Thoracic aorta (tissue), 2 donors: ENCODE data around the gene ANXA2R. TPM values are rescaled to one million over a fixed set of nuclear protein-coding genes. Genes with fewer than 3 reads are reported as not detected.

ENCODE experiments used
- ATAC-seq: fragments of 150-250 bp; one replicate; pipeline ENCODE4 v1.8.0; 2017; ENCODE audit warnings: low read depth; ENCODE audit not compliant: insufficient number of reproducible peaks, low FRiP score
- DNase-seq: peaks from one replicate; pipeline ENCODE4 v3.0.0-alpha.2; 2020; ENCODE audit warnings: low spot score
- H3K27ac ChIP-seq, 2 donors: fragments of 200-600 bp; sonication (generic); 1 replicate in 1 of 2; 2 replicates in 1 of 2; pipeline ENCODE4 v1.5.1; 2016; ENCODE audit warnings: mild to moderate bottlenecking in 2 of 2, moderate library complexity in 2 of 2
- H3K27me3 ChIP-seq: fragments of 200-600 bp; sonication (generic); replicated peaks from 2 replicates; pipeline ENCODE4 v1.6.0; 2016; ENCODE audit warnings: mild to moderate bottlenecking; ENCODE audit not compliant: insufficient read depth
- H3K36me3 ChIP-seq: fragments of 200-600 bp; sonication (generic); one replicate; pipeline ENCODE4 v1.5.1; 2016
- H3K4me1 ChIP-seq, 2 donors: fragments of 200-600 bp; sonication (generic); 1 replicate in 1 of 2; 2 replicates in 1 of 2; pipeline versions ENCODE4 v1.5.1 to v1.6.0; 2016; ENCODE audit warnings: low read depth in 2 of 2, mild to moderate bottlenecking in 1 of 2; ENCODE audit not compliant: control insufficient read depth in 1 of 2
- H3K4me3 ChIP-seq: fragments of 200-600 bp; sonication (generic); 2 replicates; pipeline ENCODE4 v1.5.1; 2016; ENCODE audit warnings: mild to moderate bottlenecking
- H3K9me3 ChIP-seq: fragments of 200-600 bp; sonication (generic); 2 replicates; pipeline ENCODE4 v1.5.1; 2016
- total RNA-seq, 2 donors: library from RNA; depleted of rRNA; stranded (reverse); fragments of >200 nt; gene quantifications; one replicate each; pipeline versions ENCODE4 v1.1.0 to v1.2.3, GENCODE V29; 2016
- TF ChIP-seq, protein P1 (sequence below): fragments of 200-600 bp; sonication (generic); IDR thresholded peaks from one replicate; pipeline ENCODE4 v1.5.1; 2019; ENCODE audit warnings: antibody characterized with exemption

Gene ANXA2R
- total RNA-seq, 2 donors from 2014 or later, result 3.2 to 5.3 TPM

DNA sequence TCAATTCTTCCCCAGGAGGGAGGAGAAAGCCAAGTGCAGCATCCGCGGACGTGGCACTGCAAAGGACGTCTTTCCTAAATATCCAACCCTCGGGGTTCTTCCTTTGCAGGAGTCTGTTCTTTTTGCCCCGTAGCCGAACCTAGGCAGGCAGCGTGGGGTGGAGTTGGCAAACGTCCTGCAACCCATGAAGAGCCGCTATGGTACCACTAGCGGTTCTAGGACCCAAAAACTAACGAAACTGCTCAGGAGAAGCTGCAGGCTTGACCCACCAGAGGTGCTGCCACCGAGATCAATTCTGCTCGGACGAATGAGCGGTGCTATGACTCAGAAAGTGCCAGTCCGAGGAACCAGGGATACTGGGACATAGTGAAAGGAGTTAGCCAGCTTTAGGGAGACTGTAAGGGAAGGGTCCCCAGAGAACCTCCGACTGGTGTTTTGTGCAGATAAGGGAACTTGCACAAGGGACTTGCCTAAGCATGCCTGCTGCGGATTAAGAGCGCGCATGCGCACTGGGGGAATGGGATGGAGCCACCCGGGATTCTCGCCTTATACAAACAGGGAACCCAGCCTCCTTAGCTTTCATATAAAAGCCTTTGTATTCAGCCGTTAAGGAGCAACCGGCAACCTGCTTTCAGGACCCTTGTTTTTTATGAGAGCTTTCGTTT lies 32.7 kb downstream of the ANXA2R start:
- H3K4me1 ChIP-seq, result peaks cover 0 to 12% of the 10 kb centered on the region in 2 donors
- no peaks in the 10 kb centered on the region for H3K36me3 ChIP-seq
- ATAC-seq (peak; percentile 10), DNase-seq (no peak)
- H3K27me3 ChIP-seq, result peaks cover 3% of the 10 kb centered on the region
- H3K9me3 ChIP-seq, result no peaks in the 10 kb centered on the region
- H3K27ac ChIP-seq, result peak overlapping the region; percentile 70 to 88
- H3K4me3 ChIP-seq, result peak overlapping the region; percentile 73
- TF ChIP-seq, protein P1, sequence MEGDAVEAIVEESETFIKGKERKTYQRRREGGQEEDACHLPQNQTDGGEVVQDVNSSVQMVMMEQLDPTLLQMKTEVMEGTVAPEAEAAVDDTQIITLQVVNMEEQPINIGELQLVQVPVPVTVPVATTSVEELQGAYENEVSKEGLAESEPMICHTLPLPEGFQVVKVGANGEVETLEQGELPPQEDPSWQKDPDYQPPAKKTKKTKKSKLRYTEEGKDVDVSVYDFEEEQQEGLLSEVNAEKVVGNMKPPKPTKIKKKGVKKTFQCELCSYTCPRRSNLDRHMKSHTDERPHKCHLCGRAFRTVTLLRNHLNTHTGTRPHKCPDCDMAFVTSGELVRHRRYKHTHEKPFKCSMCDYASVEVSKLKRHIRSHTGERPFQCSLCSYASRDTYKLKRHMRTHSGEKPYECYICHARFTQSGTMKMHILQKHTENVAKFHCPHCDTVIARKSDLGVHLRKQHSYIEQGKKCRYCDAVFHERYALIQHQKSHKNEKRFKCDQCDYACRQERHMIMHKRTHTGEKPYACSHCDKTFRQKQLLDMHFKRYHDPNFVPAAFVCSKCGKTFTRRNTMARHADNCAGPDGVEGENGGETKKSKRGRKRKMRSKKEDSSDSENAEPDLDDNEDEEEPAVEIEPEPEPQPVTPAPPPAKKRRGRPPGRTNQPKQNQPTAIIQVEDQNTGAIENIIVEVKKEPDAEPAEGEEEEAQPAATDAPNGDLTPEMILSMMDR, result no peak

DNA sequence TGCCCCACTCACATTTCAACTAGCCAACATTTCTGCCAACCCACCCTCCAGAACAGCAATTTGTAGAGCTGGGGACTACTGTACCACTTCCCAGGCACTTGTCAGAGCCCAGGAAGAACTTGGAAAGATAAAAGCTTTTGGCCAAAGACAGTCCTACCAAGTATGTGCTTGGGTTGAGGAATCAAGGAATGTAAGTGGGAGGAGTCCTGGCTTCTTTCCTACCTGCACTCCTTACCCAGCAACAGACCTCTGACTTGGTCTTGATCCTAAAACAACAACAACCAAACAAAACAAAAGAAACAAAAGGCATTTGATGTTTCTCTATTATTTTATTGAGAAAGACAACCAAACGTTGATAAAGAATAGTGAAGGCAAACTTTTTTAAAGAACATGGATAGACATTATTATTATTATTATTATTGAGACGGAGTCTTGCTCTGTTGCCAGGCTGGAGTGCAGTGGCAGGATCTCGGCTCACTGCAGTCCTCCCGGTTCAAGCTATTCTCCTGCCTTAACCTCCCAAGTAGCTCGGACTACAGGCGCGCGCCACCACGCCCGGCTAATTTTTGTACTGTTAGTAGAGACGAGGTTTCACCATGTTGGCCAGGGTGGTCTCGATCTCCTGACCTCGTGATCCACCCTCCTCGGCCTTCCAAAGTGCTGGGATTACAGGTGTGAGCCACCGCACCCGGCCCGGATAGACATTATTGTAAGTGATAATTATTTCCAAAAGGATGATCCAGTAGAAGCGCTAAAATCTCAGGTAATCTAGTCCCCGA lies 33.5 kb downstream of the ANXA2R start:
- no peak for DNase-seq
- peaks cover 0 to 12% of the 10 kb centered on the region in 2 donors for H3K4me1 ChIP-seq
- peak overlapping the region; percentile 73 for H3K4me3 ChIP-seq
- ATAC-seq, result no peak
- no peaks in the 10 kb centered on the region for H3K36me3 ChIP-seq
- H3K27ac ChIP-seq, result peak overlapping the region; percentile 70 to 88
- peaks cover 4% of the 10 kb centered on the region for H3K27me3 ChIP-seq
- no peaks in the 10 kb centered on the region for H3K9me3 ChIP-seq
- TF ChIP-seq, protein P1, result no peak

DNA sequence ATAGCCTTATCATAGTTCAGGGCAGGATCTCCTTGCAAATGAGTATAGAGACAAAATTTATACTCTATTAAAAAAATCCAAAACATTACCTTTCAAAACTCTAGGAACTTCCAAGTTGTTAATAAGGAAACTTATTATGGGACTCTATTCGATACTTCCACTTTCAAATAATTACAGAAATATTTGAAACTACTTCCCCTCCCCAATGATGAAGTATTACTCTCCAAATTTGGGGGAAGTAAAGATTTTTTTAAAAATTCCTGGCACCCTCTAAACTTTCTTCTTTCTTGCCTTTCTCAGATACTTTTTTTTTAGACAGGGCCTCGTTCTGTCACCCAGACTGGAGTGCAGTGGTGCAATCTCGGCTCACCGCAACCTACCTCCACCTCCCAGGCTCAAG lies 35.1 kb downstream of the ANXA2R start:
- Histone ChIP-seq H3K36me3 (no peaks in the 10 kb centered on the region), H3K4me1 (peaks cover 0 to 18% of the 10 kb centered on the region in 2 donors), H3K4me3 (no peak overlapping the region), H3K27ac (no peak overlapping the region), H3K27me3 (peaks cover 13% of the 10 kb centered on the region), H3K9me3 (no peaks in the 10 kb centered on the region)
- TF ChIP-seq, protein P1, result no peak
- ATAC-seq, result no peak
- no peak for DNase-seq

DNA sequence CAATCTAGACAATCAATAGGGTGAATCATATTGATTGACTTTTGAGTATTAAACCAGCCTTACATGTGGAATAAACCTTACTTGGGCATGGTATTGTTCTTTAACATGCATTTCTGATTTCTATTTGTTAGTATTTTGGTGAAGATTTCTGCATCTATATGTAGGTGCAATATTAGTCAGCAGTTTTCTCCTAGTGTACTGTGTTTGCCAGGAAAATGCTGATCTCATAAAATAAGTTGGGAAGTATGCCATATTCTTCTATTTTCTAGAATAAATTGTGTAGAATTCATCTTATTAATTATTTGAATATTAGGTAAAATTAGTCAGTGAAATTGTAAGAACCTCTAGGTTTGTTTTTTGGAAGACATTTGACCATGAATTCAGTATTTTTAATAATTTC lies 38.4 kb downstream of the ANXA2R start:
- DNase-seq (no peak), ATAC-seq (no peak)
- peaks cover 13% of the 10 kb centered on the region for H3K27me3 ChIP-seq

DNA sequence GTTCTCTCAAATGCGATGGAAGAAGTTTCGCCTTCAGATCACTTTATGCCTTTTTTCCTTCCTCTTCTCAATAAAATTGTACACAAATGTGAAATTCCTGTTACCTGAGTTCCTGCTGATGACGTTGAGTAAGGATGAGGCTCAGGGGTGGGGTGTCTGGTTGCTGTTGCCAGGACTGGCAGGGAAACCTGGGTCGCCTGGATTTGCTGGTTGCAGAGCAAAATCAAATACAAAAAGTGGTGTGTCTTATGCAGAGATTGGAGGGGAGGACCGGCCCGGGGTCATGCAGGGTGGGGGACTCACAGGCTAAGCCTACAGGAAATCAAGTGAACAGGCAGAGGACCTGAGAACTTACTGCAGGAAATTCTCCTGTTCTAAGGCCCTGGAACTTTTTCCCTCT lies 39.2 kb downstream of the ANXA2R start:
- no peaks in the 10 kb centered on the region for H3K36me3 ChIP-seq
- H3K27me3 ChIP-seq, result peaks cover 13% of the 10 kb centered on the region
- DNase-seq (no peak), ATAC-seq (no peak)
- TF ChIP-seq, protein P1, result no peak
- no peak overlapping the region for H3K4me3 ChIP-seq
- no peaks in the 10 kb centered on the region for H3K9me3 ChIP-seq
- peaks cover 0 to 8% of the 10 kb centered on the region in 2 donors for H3K4me1 ChIP-seq
- H3K27ac ChIP-seq, result no peak overlapping the region

More for the DNA sequence above, 38.4 kb downstream of the ANXA2R start:
- Histone ChIP-seq H3K36me3 (no peaks in the 10 kb centered on the region), H3K4me3 (no peak overlapping the region), H3K9me3 (no peaks in the 10 kb centered on the region), H3K27ac (no peak overlapping the region), H3K4me1 (peaks cover 0 to 8% of the 10 kb centered on the region in 2 donors)
- TF ChIP-seq, protein P1, result no peak
